HepG2 (cell line): Measurements from ENCODE around the gene SCNM1. TPM values are rescaled to one million over a fixed set of nuclear protein-coding genes. Genes with fewer than 3 reads are reported as not detected.

Source experiments
- CBX2 ChIP-seq, 2 experiments: fragments of 200-600 bp in 1 of 2; sonication (generic); formaldehyde crosslinking in 1 of 2; IDR thresholded peaks; 2 replicates each; pipeline versions ENCODE4 v1.7.0 to v1.8.1; 2018 to 2022; ENCODE audit warnings: low read depth in 2 of 2, low read length in 1 of 2, mild to moderate bottlenecking in 1 of 2, missing genetic modification reagents in 1 of 2
- EEA1 ChIP-seq: sonication (generic); formaldehyde crosslinking; IDR thresholded peaks from 2 replicates; pipeline ENCODE4 v1.5.1; 2020; ENCODE audit warnings: mild to moderate bottlenecking, missing genetic modification reagents, borderline replicate concordance
- ELF3 ChIP-seq: IDR thresholded peaks from 2 replicates; pipeline ENCODE4 v1.6.1; 2016; ENCODE audit warnings: missing genetic modification reagents, missing compliant biosample characterization
- FOXK1 ChIP-seq: sonication (generic); formaldehyde crosslinking; IDR thresholded peaks from 2 replicates; pipeline ENCODE4 v1.4.0; 2020; ENCODE audit warnings: low read depth, missing genetic modification reagents, borderline replicate concordance
- HNRNPK ChIP-seq: fragments of 200-400 bp; formaldehyde crosslinking; IDR thresholded peaks from 2 replicates; pipeline ENCODE4 v1.6.1; 2018; ENCODE audit warnings: low read length, low read depth, moderate library complexity, mild to moderate bottlenecking; ENCODE audit not compliant: poor library complexity, severe bottlenecking
- KDM5A ChIP-seq: fragments of 200-600 bp; sonication (generic); IDR thresholded peaks from 2 replicates; pipeline ENCODE4 v1.7.0; 2018; ENCODE audit warnings: antibody characterized with exemption, mild to moderate bottlenecking, low read length, borderline replicate concordance
- KLF16 ChIP-seq, 2 experiments: sonication (generic) in 1 of 2; formaldehyde crosslinking in 1 of 2; IDR thresholded peaks; 2 replicates each; pipeline versions ENCODE4 v1.6.1 to v1.8.0; 2016 to 2023; ENCODE audit warnings: missing genetic modification reagents in 2 of 2, missing compliant biosample characterization in 1 of 2
- MAFG ChIP-seq: sonication (generic); formaldehyde crosslinking; IDR thresholded peaks from 2 replicates; pipeline ENCODE4 v1.5.1; 2020; ENCODE audit warnings: mild to moderate bottlenecking, missing genetic modification reagents
- NAIF1 ChIP-seq: sonication (generic); formaldehyde crosslinking; IDR thresholded peaks from 2 replicates; pipeline ENCODE4 v1.5.0; 2020; ENCODE audit warnings: mild to moderate bottlenecking, missing genetic modification reagents, borderline replicate concordance
- NFKBIZ ChIP-seq: IDR thresholded peaks from 2 replicates; pipeline ENCODE4 v1.6.1; 2018; ENCODE audit warnings: missing genetic modification reagents, missing compliant biosample characterization
- NR2C2 ChIP-seq: sonication (generic); formaldehyde crosslinking; IDR thresholded peaks from 2 replicates; pipeline ENCODE4 v1.4.0; 2020; ENCODE audit warnings: missing genetic modification reagents, mild to moderate bottlenecking, moderate library complexity, borderline replicate concordance
- PHF8 ChIP-seq: sonication (generic); formaldehyde crosslinking; IDR thresholded peaks from 2 replicates; pipeline ENCODE4 v1.5.0; 2020; ENCODE audit warnings: missing genetic modification reagents
- RBM22 ChIP-seq: fragments of 200-400 bp; formaldehyde crosslinking; optimal IDR thresholded peaks from 2 replicates; pipeline ENCODE3; 2017; ENCODE audit warnings: mild to moderate bottlenecking, low read length, moderate library complexity
- RELA ChIP-seq: sonication (generic); formaldehyde crosslinking; IDR thresholded peaks from 2 replicates; pipeline ENCODE4 v1.4.0; 2020; ENCODE audit warnings: missing genetic modification reagents
- TEAD3 ChIP-seq: optimal IDR thresholded peaks from 2 replicates; pipeline ENCODE3; 2016; ENCODE audit warnings: borderline replicate concordance
- ZFP1 ChIP-seq: IDR thresholded peaks from 2 replicates; pipeline ENCODE4 v1.6.1; 2016
- ZNF232 ChIP-seq: sonication (generic); formaldehyde crosslinking; IDR thresholded peaks from 2 replicates; pipeline ENCODE4 v1.4.0; 2020; ENCODE audit warnings: missing genetic modification reagents, borderline replicate concordance
- ZNF30 ChIP-seq: sonication (generic); formaldehyde crosslinking; IDR thresholded peaks from 2 replicates; pipeline ENCODE4 v1.5.0; 2020; ENCODE audit warnings: mild to moderate bottlenecking, missing genetic modification reagents
- ZNF367 ChIP-seq: sonication (generic); formaldehyde crosslinking; IDR thresholded peaks from 2 replicates; pipeline ENCODE4 v1.4.0; 2020; ENCODE audit warnings: missing genetic modification reagents, borderline replicate concordance
- ZNF451 ChIP-seq: sonication (generic); formaldehyde crosslinking; IDR thresholded peaks from 2 replicates; pipeline ENCODE4 v1.5.0; 2020; ENCODE audit warnings: mild to moderate bottlenecking, missing genetic modification reagents
- ZNF773 ChIP-seq: sonication (generic); formaldehyde crosslinking; IDR thresholded peaks from 2 replicates; pipeline ENCODE4 v1.4.0; 2020; ENCODE audit warnings: missing genetic modification reagents, borderline replicate concordance
- ZNF83 ChIP-seq: sonication (generic); formaldehyde crosslinking; IDR thresholded peaks from 2 replicates; pipeline ENCODE4 v1.4.0; 2020; ENCODE audit warnings: missing genetic modification reagents, mild to moderate bottlenecking, borderline replicate concordance
- polyA plus RNA-seq, 8 experiments: library from polyadenylated mRNA; depleted of rRNA in 3 of 8; stranded (reverse) in 7 of 8; unstranded in 1 of 8; fragments of >200 nt; fragmentation: Illumina TruSeq in 4 of 8; extraction: Trizol in 4 of 8; gene quantifications; 2 replicates each; pipeline versions ENCODE4 v1.2.1 to v1.2.3, GENCODE V29; 2011 to 2016; ENCODE audit warnings: low read depth in 4 of 8, missing spikeins in 1 of 8, mixed read lengths in 1 of 8; ENCODE audit not compliant: insufficient read depth in 1 of 8
- total RNA-seq, 5 experiments: library from RNA; depleted of rRNA; stranded (reverse); fragments of >200 nt; fragmentation: Illumina TruSeq; extraction: Trizol; gene quantifications; 2 replicates each; pipeline ENCODE4 v1.2.3, GENCODE V29; 2016; ENCODE audit warnings: low read depth in 1 of 5
- TF ChIP-seq, protein P1 (sequence below): sonication (generic); formaldehyde crosslinking; IDR thresholded peaks from 2 replicates; pipeline ENCODE4 v1.5.0; 2020; ENCODE audit warnings: mild to moderate bottlenecking, missing genetic modification reagents, borderline replicate concordance
- TF ChIP-seq, protein P2 (sequence below): sonication (generic); formaldehyde crosslinking; IDR thresholded peaks from 2 replicates; pipeline ENCODE4 v1.8.0; 2022; ENCODE audit warnings: mild to moderate bottlenecking, missing genetic modification reagents
- TF ChIP-seq, protein P3 (sequence below): sonication (generic); formaldehyde crosslinking; IDR thresholded peaks from 2 replicates; pipeline ENCODE4 v1.8.0; 2022; ENCODE audit warnings: mild to moderate bottlenecking, missing genetic modification reagents; ENCODE audit not compliant: insufficient replicate concordance

The SCNM1 gene
- total and polyA plus RNA-seq, 2 of the 13 experiments (the other 11 are each of a cell fraction or from before 2014, with no cell fraction given), result 16.3 to 31.5 TPM

DNA sequence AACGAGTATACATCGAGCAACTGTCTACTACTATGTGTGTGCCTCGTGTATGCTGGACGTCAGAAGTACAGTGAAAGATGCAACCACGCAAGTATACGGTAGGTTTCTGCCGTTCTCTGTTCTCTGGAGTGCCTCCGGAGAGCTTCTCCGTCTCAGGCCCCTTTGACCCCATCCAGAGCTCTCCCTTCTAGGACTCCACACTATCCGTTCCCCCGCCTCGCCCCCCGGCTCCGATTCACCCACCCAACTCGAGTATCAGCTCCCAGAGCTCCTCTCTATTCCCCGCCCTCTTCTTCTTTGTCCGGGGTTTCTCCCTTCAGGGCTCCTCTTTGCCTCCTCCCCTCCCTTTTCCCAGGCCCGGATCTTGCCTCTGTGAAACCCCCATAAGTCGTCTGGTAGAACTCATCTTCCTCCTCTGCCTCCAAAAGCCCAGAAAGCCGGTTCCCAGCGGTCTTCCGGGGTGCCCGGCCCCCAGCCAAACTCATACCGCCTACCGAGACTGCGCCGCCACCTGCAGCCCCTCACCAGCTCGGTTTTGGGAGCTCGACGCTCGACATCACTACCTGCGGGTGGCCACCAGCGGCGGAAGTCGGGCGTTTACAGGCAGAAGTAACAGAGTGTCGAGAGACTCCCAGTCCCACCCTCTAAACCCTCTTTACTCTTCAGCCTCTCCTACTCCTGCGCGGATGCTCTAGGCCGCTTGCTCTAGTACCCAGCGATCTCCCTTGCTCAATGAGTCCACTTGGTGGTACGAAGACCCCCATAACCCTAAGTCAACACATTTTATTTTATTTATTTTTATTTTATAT lies 23.9 kb downstream of the SCNM1 start, which contains the start of gene VPS72 (continued):
- TF ChIP-seq KDM5A (peak; percentile 83), PHF8 (CRISPR knock-in tag) (peak; percentile 86), HNRNPK (no peak), ZNF367 (CRISPR knock-in tag) (no peak; the same call in 1 of the 2 replicates), ZNF83 (CRISPR knock-in tag) (no peak), ZNF451 (CRISPR knock-in tag) (0 out of 2 replicates have a peak, but pooled peaks have one; percentile 41), NR2C2 (CRISPR knock-in tag) (peak; percentile 76), KLF16 (CRISPR knock-in tag; IDR thresholded peaks at IDR 0.05) (peak in 1 of 2 experiments; percentile 96; a peak in 2 of 4 replicates), RELA (CRISPR knock-in tag) (no peak), CBX2 (IDR thresholded peaks at IDR 0.05; ENCODE audit: low read depth, low read length) (no peak), CBX2 (CRISPR knock-in tag; IDR thresholded peaks at IDR 0.05; ENCODE audit: low read depth) (no peak), ELF3 (peak; percentile 79), FOXK1 (CRISPR knock-in tag) (peak; percentile 81; the same call in 1 of the 2 replicates), NFKBIZ (CRISPR knock-in tag) (no peak), EEA1 (CRISPR knock-in tag) (peak; percentile 65; the same call in 1 of the 2 replicates), RBM22 (no peak), TEAD3 (CRISPR knock-in tag) (peak; percentile 72), NAIF1 (CRISPR knock-in tag) (peak; percentile 51; the same call in 1 of the 2 replicates), ZNF232 (CRISPR knock-in tag) (peak; percentile 66; the same call in 1 of the 2 replicates), ZNF30 (CRISPR knock-in tag) (no peak), ZFP1 (peak; percentile 72; the same call in 1 of the 2 replicates), MAFG (CRISPR knock-in tag) (no peak), ZNF773 (CRISPR knock-in tag) (no peak)
- TF ChIP-seq, protein P1, sequence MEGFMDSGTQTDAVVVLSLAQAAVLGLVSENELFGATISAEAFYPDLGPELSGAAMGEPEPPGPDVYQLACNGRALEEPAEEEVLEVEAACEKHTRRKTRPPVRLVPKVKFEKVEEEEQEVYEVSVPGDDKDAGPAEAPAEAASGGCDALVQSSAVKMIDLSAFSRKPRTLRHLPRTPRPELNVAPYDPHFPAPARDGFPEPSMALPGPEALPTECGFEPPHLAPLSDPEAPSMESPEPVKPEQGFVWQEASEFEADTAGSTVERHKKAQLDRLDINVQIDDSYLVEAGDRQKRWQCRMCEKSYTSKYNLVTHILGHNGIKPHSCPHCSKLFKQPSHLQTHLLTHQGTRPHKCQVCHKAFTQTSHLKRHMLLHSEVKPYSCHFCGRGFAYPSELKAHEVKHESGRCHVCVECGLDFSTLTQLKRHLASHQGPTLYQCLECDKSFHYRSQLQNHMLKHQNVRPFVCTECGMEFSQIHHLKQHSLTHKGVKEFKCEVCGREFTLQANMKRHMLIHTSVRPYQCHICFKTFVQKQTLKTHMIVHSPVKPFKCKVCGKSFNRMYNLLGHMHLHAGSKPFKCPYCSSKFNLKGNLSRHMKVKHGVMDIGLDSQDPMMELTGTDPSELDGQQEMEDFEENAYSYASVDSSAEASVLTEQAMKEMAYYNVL (CRISPR knock-in tag), result peak; percentile 51; the same call in 1 of the 2 replicates
- TF ChIP-seq, protein P2, sequence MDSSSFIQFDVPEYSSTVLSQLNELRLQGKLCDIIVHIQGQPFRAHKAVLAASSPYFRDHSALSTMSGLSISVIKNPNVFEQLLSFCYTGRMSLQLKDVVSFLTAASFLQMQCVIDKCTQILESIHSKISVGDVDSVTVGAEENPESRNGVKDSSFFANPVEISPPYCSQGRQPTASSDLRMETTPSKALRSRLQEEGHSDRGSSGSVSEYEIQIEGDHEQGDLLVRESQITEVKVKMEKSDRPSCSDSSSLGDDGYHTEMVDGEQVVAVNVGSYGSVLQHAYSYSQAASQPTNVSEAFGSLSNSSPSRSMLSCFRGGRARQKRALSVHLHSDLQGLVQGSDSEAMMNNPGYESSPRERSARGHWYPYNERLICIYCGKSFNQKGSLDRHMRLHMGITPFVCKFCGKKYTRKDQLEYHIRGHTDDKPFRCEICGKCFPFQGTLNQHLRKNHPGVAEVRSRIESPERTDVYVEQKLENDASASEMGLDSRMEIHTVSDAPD, result peak; percentile 84
- TF ChIP-seq, protein P3, sequence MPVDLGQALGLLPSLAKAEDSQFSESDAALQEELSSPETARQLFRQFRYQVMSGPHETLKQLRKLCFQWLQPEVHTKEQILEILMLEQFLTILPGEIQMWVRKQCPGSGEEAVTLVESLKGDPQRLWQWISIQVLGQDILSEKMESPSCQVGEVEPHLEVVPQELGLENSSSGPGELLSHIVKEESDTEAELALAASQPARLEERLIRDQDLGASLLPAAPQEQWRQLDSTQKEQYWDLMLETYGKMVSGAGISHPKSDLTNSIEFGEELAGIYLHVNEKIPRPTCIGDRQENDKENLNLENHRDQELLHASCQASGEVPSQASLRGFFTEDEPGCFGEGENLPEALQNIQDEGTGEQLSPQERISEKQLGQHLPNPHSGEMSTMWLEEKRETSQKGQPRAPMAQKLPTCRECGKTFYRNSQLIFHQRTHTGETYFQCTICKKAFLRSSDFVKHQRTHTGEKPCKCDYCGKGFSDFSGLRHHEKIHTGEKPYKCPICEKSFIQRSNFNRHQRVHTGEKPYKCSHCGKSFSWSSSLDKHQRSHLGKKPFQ (CRISPR knock-in tag), result peak; percentile 40
